ENCODE results near the gene STRN.

Gene STRN

GRCh38 chr2:36967236-36967876, 1.0 kb upstream of the STRN start:
- no peak for TF ChIP-seq ARNTL (CRISPR knock-in tag; IDR thresholded peaks at IDR 0.05; ENCODE audit: borderline replicate concordance, low read depth)
- TF ChIP-seq ZNF565 (CRISPR knock-in tag; conservative IDR thresholded peaks at IDR 0.05; ENCODE audit: low read depth) = no peak
- no peak for TF ChIP-seq POU6F1 (CRISPR knock-in tag; IDR thresholded peaks at IDR 0.05; ENCODE audit: borderline replicate concordance, low read depth)
- TF ChIP-seq TSHZ2 (CRISPR knock-in tag; IDR thresholded peaks at IDR 0.05) = no peak
- no peak for TF ChIP-seq SNAI2 (CRISPR knock-in tag; IDR thresholded peaks at IDR 0.05)
- TF ChIP-seq CSDC2 (CRISPR knock-in tag; IDR thresholded peaks at IDR 0.05) = no peak
- TF ChIP-seq PATZ1 (CRISPR knock-in tag; IDR thresholded peaks at IDR 0.05; ENCODE audit: borderline replicate concordance) = no peak
- no peak for TF ChIP-seq ESRRG (CRISPR knock-in tag; IDR thresholded peaks at IDR 0.05)
- no peak for TF ChIP-seq ISL1 (CRISPR knock-in tag; IDR thresholded peaks at IDR 0.05)
- no peak for TF ChIP-seq TOX (CRISPR knock-in tag; IDR thresholded peaks at IDR 0.05; ENCODE audit: borderline replicate concordance)
- TF ChIP-seq GLIS3 (CRISPR knock-in tag; IDR thresholded peaks at IDR 0.05) = no peak
- TF ChIP-seq ZNF70 (CRISPR knock-in tag; IDR thresholded peaks at IDR 0.05) = no peak
- TF ChIP-seq TCF4 (CRISPR knock-in tag; IDR thresholded peaks at IDR 0.05; ENCODE audit: borderline replicate concordance) = no peak
- no peak for TF ChIP-seq ZFP3 (CRISPR knock-in tag; IDR thresholded peaks at IDR 0.05)
- no peak for TF ChIP-seq RARB (CRISPR knock-in tag; IDR thresholded peaks at IDR 0.05)
- TF ChIP-seq CSRNP3 (CRISPR knock-in tag; IDR thresholded peaks at IDR 0.05) = no peak

GRCh38 chr2:36965751-36966369, 476 bp downstream of the STRN start:
- TF ChIP-seq TCF4 (CRISPR knock-in tag; IDR thresholded peaks at IDR 0.05; ENCODE audit: borderline replicate concordance) = 0 out of 2 replicates have a peak, but pooled peaks have one; percentile 12
- TF ChIP-seq ZFP30 (CRISPR knock-in tag; IDR thresholded peaks at IDR 0.05) = no peak
- TF ChIP-seq ZC3H10 (CRISPR knock-in tag; IDR thresholded peaks at IDR 0.05) = no peak
- peak; percentile 39 for ATAC-seq

More at GRCh38 chr2:36967236-36967876, 1.0 kb upstream of the STRN start:
- ATAC-seq = no peak

- no peak for TF ChIP-seq TSHZ2 (CRISPR knock-in tag; IDR thresholded peaks at IDR 0.05)
- no peak for TF ChIP-seq ARNTL (CRISPR knock-in tag; IDR thresholded peaks at IDR 0.05; ENCODE audit: borderline replicate concordance, low read depth)
- no peak for TF ChIP-seq PATZ1 (CRISPR knock-in tag; IDR thresholded peaks at IDR 0.05; ENCODE audit: borderline replicate concordance)
- TF ChIP-seq ISL1 (CRISPR knock-in tag; IDR thresholded peaks at IDR 0.05) = no peak
- TF ChIP-seq TOX (CRISPR knock-in tag; IDR thresholded peaks at IDR 0.05; ENCODE audit: borderline replicate concordance) = no peak
- TF ChIP-seq ZNF565 (CRISPR knock-in tag; conservative IDR thresholded peaks at IDR 0.05; ENCODE audit: low read depth) = no peak
- TF ChIP-seq CSDC2 (CRISPR knock-in tag; IDR thresholded peaks at IDR 0.05) = no peak
- no peak for TF ChIP-seq GLIS3 (CRISPR knock-in tag; IDR thresholded peaks at IDR 0.05)
- TF ChIP-seq SNAI2 (CRISPR knock-in tag; IDR thresholded peaks at IDR 0.05) = no peak
- no peak for TF ChIP-seq ESRRG (CRISPR knock-in tag; IDR thresholded peaks at IDR 0.05)
- TF ChIP-seq RARB (CRISPR knock-in tag; IDR thresholded peaks at IDR 0.05) = no peak
- TF ChIP-seq ZNF70 (CRISPR knock-in tag; IDR thresholded peaks at IDR 0.05) = no peak
- TF ChIP-seq OSR1 (CRISPR knock-in tag; IDR thresholded peaks at IDR 0.05) = no peak
- TF ChIP-seq CSRNP3 (CRISPR knock-in tag; IDR thresholded peaks at IDR 0.05) = no peak
- no peak for TF ChIP-seq TCF4 (CRISPR knock-in tag; IDR thresholded peaks at IDR 0.05; ENCODE audit: borderline replicate concordance)
- TF ChIP-seq BACH2 (CRISPR knock-in tag; IDR thresholded peaks at IDR 0.05; ENCODE audit: borderline replicate concordance) = no peak
- ATAC-seq = no peak
These were observed 1.1 kb downstream of the STRN start for GRCh38 chr2:36965206-36965605.
